HepG2 (cell line): Measurements from ENCODE around the gene GPR4. TPM values are rescaled to one million over a fixed set of nuclear protein-coding genes. Genes with fewer than 3 reads are reported as not detected.

Source experiments
- ARID4A ChIP-seq: sonication (generic); formaldehyde crosslinking; IDR thresholded peaks from 2 replicates; pipeline ENCODE4 v1.5.0; 2020; ENCODE audit warnings: mild to moderate bottlenecking, missing genetic modification reagents, borderline replicate concordance
- ARID5B ChIP-seq: IDR thresholded peaks from 2 replicates; pipeline ENCODE4 v1.4.0; 2020; ENCODE audit warnings: mild to moderate bottlenecking, missing genetic modification reagents
- HOXA7 ChIP-seq: sonication (generic); formaldehyde crosslinking; IDR thresholded peaks from 2 replicates; pipeline ENCODE4 v1.8.1; 2022; ENCODE audit warnings: mild to moderate bottlenecking, missing genetic modification reagents, moderate library complexity
- PHF20 ChIP-seq: sonication (generic); formaldehyde crosslinking; IDR thresholded peaks from 2 replicates; pipeline ENCODE4 v1.5.0; 2020; ENCODE audit warnings: mild to moderate bottlenecking, missing genetic modification reagents
- PHF5A ChIP-seq: IDR thresholded peaks from one replicate; pipeline ENCODE4 v1.6.1; 2018; ENCODE audit warnings: low read depth, missing genetic modification reagents; ENCODE audit not compliant: unreplicated experiment
- PITX1 ChIP-seq: sonication (generic); formaldehyde crosslinking; IDR thresholded peaks from 2 replicates; pipeline ENCODE4 v1.5.1; 2020; ENCODE audit warnings: mild to moderate bottlenecking, missing genetic modification reagents
- TEAD3 ChIP-seq: optimal IDR thresholded peaks from 2 replicates; pipeline ENCODE3; 2016; ENCODE audit warnings: borderline replicate concordance
- ZNF142 ChIP-seq: sonication (generic); formaldehyde crosslinking; IDR thresholded peaks from 2 replicates; pipeline ENCODE4 v1.4.0; 2020; ENCODE audit warnings: missing genetic modification reagents
- ZNF670 ChIP-seq: sonication (generic); formaldehyde crosslinking; IDR thresholded peaks from 2 replicates; pipeline ENCODE4 v1.8.0; 2022; ENCODE audit warnings: mild to moderate bottlenecking, missing genetic modification reagents, borderline replicate concordance
- polyA plus RNA-seq, 8 experiments: library from polyadenylated mRNA; depleted of rRNA in 3 of 8; stranded (reverse) in 7 of 8; unstranded in 1 of 8; fragments of >200 nt; fragmentation: Illumina TruSeq in 4 of 8; extraction: Trizol in 4 of 8; gene quantifications; 2 replicates each; pipeline versions ENCODE4 v1.2.1 to v1.2.3, GENCODE V29; 2011 to 2016; ENCODE audit warnings: low read depth in 4 of 8, missing spikeins in 1 of 8, mixed read lengths in 1 of 8; ENCODE audit not compliant: insufficient read depth in 1 of 8
- total RNA-seq, 5 experiments: library from RNA; depleted of rRNA; stranded (reverse); fragments of >200 nt; fragmentation: Illumina TruSeq; extraction: Trizol; gene quantifications; 2 replicates each; pipeline ENCODE4 v1.2.3, GENCODE V29; 2016; ENCODE audit warnings: low read depth in 1 of 5
- TF ChIP-seq, protein P1 (sequence below): sonication (generic); formaldehyde crosslinking; IDR thresholded peaks from 2 replicates; pipeline ENCODE4 v1.5.1; 2020; ENCODE audit warnings: missing genetic modification reagents, mild to moderate bottlenecking, borderline replicate concordance
- TF ChIP-seq, protein P2 (sequence below): sonication (generic); formaldehyde crosslinking; IDR thresholded peaks from 2 replicates; pipeline ENCODE4 v1.8.0; 2023; ENCODE audit warnings: mild to moderate bottlenecking, missing genetic modification reagents

The GPR4 gene
- total and polyA plus RNA-seq, 2 of the 13 experiments (the other 11 are each of a cell fraction or from before 2014, with no cell fraction given): 0.15 TPM; not detected in 1

- peak; percentile 67 for TF ChIP-seq TEAD3 (CRISPR knock-in tag)
- TF ChIP-seq ZNF142 (CRISPR knock-in tag): no peak
- no peak for TF ChIP-seq PHF20 (CRISPR knock-in tag)
- peak; percentile 37 for TF ChIP-seq PHF5A (CRISPR knock-in tag)
- TF ChIP-seq, protein P1, sequence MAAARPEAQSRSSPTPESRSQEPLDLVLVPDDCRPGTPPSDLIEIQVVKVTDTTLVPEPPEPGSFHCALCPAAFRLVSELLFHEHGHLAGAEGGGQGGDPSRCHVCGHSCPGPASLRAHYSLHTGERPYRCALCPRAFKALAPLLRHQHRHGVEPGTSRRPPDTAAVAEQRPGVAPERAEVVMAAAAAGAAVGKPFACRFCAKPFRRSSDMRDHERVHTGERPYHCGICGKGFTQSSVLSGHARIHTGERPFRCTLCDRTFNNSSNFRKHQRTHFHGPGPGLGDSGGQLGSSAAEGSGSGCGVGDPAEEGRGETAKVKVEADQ: 0 out of 2 replicates have a peak, but pooled peaks have one; percentile 59
- peak; percentile 66 for TF ChIP-seq ARID5B (CRISPR knock-in tag)
- peak; percentile 64; the same call in 1 of the 2 replicates for TF ChIP-seq ARID4A (CRISPR knock-in tag)
- TF ChIP-seq ZNF670: no peak
- peak; percentile 30; the same call in 1 of the 2 replicates for TF ChIP-seq PITX1 (CRISPR knock-in tag)
- TF ChIP-seq HOXA7 (CRISPR knock-in tag): no peak
- TF ChIP-seq, protein P2, sequence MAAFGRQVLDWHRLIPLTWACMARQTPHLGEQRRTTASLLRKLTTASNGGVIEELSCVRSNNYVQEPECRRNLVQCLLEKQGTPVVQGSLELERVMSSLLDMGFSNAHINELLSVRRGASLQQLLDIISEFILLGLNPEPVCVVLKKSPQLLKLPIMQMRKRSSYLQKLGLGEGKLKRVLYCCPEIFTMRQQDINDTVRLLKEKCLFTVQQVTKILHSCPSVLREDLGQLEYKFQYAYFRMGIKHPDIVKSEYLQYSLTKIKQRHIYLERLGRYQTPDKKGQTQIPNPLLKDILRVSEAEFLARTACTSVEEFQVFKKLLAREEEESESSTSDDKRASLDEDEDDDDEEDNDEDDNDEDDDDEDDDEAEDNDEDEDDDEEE (CRISPR knock-in tag): no peak
Measured at GRCh38 chr19:45577111-45577905, 24.7 kb downstream of the GPR4 start (continued).
